Central memory CD4-positive, alpha-beta T cell (primary cell): ENCODE results near the gene WNK1.
A peak's percentile ranks its signal among the peaks of the same experiment; 100 is the strongest.
"Not testable (repeated sequence)": the region's sequence is repeated elsewhere in the genome, so short reads cannot be mapped to it uniquely, and the experiment has no call there.

Experiments used
- DNase-seq: peaks from one replicate; pipeline ENCODE4 v3.0.0; 2022

WNK1 gene

DNA sequence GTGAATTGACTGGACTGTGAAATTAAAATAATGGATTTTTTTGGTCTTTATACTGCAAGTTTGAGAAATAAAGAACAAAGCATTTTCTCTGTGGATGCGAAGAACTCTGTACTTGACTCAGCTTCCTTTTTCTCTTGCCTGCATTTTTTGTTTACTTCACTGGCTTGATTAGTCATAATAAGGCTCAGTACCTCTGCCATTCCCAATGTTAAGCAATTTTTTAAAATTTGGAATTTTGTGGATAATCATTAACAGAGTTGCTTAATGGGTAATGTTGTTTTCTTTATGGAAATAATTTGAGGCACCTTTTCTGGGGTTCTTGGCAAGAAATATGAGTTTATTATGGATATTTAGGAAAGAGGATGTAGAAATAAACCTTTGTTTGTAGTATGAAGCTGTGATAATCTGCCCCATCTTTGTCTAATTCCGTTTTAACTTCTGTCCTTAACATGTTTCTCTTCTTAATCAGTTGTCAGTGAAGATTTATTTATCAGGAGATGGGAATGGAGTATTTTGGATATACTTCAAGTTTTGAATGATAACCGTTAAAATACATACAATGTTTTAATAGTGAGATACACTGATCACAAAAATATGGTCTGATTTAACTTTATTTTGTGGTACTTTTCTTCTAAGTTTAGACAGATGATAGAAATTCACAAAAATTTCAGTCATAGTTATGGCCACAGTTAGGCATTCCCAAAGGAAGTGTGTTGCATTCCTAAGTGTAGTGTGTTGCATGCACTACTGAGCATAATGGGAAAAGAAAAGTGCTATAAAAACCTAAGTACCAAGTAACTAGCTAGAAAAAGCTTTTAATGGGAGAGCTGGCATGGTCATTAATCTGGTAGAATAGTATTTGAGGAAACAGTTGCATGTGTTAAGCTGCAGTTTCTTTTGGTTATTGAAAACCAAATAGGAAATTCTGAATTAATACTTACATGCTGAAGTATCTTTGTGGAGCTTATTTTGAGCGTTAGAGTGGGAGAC is 27.7 kb downstream of the WNK1 start:
- no peak for DNase-seq

DNA sequence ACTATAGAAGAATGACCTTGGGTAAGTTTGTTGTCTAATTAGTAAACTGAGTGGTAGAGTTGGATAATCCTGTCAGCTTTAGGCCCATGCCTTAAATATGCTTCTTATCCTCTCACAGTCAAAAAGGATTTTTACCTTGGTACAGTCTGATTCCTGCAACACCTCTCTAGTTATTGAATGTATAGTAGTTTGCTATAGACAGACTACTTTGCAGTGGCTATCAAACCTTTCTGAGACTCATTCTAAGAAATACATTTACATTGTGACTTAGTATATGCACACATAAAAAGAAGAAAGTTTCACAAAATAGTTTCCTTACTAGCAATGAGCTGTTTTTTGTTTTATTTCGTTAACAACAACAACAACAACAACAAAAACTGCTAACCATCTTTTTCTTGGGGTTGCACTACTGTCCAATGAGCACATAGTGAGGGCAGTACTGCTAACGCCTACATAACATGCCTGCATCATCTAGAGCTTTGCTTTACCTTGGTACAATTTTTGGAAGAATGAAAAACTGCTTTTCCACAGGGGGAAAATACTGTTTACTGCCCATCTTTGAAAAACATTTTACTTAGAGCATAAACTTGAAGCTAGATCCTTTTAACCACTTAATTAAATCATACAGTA is 28.5 kb downstream of the WNK1 start:
- no peak for DNase-seq

DNA sequence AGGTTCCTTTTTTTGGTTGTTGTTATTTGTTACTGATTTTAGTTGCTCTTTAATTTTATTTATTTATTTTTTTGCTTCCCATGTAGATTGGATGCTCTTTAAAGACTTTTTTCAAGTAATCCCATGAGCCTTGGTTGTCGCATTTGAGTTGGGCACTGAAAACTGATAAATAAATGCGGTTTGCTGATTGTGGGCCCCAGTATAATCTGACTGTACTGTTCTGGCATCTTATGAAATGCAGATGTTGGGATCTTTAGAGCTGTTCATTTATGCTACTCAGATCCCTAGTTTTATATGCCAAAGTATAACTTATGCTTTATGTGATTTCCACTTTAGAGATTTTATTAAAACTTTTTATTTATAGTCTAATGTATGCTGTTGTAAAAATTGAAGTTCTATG is 33.3 kb downstream of the WNK1 start:
- DNase-seq, result no peak

DNA sequence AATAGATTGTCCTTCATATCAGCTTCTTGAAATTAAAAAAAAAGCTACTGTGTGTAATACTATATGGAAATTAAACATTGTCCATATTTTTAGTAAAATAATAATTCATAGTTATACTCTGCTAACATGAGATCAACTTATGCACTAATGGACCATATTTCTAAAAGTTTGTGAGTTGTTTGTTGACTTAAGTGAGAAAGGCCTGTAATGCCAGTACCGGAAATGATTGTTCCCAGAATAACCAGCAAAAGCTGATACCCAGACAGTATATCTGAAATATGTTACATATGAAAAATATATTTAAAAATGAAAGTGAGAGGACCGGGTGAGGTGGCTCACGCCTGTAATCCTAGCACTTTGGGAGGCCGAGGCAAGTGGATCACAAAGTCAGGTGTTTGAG is 35.9 kb downstream of the WNK1 start:
- no peak for DNase-seq

DNA sequence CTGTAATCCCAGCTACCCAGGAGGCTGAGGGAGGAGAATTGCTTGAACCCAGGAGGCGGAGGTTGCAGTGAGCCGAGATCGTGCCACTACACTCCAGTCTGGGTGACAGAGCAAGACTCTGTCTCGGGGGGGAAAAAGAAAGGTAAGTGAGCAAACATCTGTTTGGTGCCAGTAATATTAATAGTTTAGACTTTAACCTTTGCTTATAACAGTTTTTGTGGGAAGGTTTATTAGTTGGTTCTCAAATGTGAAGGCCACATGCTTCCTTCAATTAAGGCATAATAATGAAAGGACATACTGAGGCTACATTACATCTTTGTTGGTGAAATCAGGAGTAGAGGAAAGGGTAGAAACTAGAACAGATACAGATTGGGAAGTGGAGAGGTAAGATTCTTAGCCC is 36.4 kb downstream of the WNK1 start:
- DNase-seq, result not testable (repeated sequence)

DNA sequence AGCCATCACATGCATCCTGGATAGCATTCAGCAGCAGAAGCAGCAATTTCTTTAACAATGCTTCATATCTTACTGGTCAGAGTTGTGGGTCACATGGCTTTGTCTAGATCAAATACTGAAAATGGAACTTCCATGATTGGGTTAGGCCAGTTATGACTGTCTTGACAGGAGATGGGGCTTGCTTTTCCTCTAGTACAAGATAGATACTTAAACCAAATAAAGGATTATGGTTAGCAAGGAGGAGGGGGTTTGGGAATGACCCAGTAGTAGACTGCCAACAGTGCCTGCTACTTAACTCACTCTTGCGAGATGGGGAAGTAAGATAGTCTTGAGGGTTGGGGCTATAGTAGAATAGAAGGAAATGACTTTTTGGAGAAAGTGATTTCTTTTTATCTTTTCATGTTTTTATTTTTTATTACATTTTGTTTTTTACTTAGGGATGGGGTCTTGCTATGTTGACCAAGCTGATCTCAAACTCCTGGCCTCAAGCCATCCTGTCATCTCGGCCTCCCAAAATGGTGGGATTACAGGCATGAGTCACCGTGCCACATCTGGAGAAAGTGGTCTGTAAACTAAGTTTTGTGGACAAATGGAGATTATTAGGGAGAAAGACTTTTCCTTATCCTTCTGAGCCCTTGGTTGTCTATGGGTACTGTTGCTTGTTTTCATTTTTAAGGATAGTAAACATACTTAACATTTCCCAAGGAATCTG is 37.6 kb downstream of the WNK1 start:
- no peak for DNase-seq

DNA sequence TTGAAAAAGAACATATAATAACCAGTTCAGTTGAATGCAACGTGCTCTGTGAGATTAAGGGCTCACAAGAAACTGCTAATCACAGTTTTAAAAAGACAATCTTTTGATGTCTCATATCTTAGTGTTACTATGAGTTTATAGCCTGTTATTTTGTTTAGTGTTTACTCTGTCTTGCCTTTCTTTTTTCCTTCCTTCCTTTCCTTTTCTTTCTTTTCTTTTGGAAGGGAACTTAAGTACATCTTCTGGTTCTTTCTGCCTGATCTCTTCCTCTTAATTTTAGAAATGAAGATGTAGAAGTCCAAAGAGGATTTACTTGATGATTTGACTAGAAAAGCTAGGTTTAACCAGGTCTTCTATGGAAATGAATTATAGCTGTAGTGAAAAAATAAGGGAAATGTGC is 38.2 kb downstream of the WNK1 start:
- no peak for DNase-seq

DNA sequence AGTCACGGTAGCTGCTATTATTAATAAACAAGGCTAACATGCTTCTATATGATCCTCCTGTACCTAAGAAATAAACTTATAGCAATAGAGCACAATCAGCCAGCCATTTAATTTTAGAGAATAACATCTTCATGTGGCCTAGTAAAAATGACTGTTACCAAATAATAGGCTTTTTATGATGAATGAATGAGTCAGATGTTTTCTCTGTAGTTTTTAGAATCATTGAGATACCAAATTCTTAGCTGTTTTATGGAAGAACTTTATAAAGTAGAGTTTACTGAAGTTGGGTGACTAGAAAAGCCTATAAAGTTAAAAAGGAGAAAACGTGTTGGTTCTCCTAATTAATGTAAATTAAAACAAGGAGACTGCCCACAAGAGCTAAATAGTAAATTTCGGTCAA is 40.7 kb downstream of the WNK1 start:
- DNase-seq, result no peak

DNA sequence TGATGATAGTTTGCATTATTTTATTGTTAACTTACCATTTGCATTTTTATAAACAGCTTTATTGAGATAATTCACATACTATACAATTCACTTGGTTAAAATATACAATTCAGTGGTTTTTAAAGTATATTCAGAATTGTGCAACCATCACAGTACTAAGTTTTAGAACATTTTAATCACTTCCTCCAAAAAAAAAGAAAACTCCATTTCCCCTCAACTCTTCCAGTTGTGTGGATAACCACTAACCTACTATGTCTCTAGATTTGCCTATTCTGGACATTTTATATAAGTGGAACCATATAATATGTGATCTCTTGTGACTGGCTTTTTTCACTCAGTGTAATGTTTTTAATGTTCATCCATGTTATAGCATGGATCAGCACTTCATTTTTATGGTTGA is 41.3 kb downstream of the WNK1 start:
- no peak for DNase-seq

DNA sequence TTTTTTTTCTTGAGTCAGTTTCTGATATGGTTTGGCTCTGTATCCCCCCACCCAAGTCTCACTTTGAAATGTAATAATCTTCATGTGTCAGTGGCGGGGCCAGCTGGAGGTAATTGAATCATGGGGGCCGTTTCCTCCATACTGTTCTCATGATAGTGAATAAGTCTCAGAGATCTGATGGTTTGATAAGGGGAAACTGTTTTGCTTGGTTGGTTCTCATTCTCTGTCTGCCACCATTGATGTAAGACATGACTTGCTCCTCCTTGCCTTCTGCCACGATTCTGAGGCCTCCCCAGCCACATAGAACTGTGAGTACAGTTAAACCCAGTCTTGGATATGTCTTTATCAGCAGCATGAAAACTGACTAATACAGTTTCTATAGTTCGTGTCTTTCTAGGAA is 42.9 kb downstream of the WNK1 start:
- peak; percentile 25 for DNase-seq

DNA sequence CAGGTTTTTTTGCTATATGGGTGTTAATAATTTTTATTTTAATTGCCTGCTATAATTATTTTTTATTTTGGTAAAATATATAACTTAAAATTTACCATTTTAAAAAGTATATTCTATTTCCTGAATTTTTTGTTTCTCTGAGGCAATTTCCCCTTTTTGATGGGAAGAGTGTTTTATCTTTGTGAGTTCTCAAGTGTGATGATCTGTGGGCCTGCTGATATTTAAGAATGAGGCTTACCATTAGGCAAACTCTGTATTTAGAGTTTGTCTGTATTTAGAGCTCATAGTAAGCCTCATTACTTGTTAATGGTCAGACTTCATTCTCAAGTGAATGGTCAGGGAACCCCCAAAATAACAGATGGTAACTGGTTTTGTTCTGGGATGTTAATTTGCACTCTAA is 48.0 kb downstream of the WNK1 start:
- DNase-seq, result no peak

DNA sequence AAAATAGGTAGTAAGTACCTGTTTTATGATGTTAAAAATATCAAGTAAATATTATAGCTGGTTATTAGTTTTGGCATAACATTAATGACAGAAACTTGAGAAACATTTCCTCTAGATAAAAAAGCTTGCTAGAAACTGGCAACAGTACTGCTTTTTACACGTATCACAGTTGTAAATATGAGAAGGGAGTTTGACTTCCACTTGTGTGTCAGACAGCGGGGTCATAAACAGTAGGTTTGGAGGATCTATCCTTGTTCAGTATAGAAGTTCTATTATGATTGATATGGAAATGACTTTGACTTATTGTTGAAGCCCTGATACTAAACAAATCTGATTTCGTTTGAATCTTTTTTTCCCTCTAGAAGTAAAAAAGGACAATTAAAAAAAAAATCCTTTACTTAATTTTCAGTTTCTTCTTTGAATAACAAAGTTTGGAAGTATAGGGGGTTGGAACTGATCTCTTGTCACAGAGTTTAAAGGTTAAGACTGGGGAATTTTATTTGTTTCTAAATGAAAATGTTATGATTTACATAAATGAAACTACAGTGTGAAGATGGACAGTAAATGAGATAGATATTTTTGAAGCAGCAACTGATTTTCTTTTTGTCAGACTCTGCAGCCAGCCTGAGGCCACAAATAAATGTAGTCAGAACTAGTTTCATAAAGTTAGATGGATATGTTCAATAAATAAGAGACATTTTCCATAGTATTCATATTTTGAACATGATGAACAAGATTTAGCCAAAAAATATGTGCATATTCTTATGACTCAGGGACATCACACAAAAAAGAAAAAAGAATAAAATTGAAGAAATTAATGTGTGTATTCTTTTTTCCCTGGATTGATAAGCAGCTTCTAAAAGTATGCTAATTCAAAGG is 50.1 kb downstream of the WNK1 start:
- no peak for DNase-seq

DNA sequence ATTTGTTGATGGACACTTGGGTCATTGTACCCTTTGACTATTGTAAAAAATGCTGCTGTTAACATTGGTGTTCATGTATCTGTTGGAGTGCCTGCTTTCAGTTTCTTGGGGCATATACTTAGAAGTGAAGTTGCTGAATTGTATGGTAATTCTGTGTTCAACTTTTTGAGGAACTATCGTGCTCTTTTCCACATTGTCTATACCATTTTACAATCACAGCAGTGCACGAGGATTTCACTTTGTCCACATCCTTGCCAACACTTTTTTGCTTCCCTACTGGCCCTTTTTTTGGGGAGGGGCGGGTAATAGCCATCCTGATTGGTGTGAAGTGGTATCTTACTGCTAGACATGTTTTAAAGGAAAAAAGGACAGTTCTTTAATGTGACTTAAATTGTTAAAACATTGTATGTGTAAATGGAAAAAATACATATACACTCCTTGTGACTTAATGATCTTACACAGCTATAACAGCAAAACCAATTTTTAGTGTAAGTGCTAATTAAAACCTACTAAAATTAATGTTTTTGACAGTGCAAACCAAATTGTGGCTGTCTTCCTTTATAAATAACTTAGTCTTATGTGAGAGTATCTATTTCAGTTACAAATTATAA is 52.7 kb downstream of the WNK1 start:
- DNase-seq, result no peak

DNA sequence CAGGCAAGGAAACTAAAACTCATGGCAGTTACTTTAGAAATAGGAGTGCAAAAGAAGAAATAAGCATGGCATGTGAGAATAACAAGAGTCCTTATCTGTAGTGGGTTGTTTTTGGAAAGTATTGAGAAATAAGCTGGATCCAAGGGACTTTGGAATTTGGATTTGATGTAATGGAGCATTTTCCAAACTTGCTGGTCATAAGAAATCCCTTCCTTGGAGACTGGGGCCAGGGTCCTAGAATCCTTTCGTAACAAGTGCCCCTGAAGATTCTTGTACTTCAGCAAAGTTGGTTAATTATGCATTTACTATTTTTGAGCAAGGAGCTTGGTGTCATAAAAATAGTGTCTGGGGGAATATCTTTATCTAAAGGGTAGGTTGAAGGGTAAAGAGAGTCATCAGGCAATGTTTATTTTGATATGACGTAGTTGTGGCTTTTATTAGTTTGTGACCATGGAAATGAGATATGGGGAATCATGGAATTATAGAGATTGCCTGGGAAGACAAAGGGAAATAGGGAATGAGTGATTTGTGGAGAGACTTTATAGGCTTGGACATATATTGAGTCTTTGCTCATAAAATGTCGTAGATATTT is 53.9 kb downstream of the WNK1 start:
- DNase-seq, result no peak

DNA sequence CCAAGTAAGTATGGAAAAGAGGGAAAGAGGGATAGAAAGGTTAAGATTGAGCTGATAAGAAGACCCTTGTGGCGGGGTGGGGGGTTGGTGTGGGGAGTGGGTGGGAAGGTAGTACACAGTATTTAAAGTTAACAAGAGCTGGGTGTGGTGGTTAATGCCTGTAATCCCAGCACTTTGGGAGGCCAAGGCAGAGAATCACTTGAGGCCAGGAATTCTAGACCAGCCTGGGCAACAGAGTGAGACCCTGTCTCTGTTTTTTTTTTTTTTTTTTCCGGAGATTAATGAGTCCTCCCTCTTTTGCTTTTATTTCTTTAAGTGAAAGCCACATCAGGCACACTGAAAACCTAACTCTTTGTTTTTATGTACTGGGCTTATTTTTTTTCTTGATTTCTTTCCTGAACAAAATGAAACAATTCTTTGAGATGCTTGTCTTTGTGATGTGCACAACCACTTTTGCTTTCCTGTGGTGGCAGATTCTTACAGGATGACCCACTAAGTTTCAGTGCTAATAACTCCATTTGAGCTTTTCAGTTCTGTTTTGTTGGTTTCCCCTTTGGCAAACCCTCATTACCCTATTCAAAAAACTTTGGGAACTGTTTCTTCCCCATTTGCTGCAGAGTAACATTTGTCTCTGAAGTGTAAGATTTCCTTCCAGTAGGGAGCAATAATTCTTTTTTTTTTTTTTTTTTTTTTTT is 54.8 kb downstream of the WNK1 start:
- peak; percentile 56 for DNase-seq

DNA sequence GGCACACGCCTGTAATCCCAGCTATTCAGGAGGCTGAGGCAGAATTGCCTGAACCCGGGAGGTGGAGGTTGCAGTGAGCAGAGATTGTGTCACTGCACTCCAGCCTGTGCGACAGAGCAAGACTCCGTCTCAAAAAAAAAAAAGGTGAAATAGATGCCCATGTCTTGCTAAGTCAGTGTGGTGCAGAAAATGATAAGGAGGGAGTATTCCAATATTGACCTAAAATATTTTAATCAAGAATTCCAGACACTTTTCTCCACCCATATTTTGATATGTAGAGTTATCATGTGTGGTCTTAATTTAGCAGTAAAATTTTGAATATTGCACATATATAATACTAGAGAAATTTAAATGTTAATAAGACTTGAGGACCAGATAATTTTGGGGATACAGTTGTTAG is 57.7 kb downstream of the WNK1 start:
- no peak for DNase-seq

DNA sequence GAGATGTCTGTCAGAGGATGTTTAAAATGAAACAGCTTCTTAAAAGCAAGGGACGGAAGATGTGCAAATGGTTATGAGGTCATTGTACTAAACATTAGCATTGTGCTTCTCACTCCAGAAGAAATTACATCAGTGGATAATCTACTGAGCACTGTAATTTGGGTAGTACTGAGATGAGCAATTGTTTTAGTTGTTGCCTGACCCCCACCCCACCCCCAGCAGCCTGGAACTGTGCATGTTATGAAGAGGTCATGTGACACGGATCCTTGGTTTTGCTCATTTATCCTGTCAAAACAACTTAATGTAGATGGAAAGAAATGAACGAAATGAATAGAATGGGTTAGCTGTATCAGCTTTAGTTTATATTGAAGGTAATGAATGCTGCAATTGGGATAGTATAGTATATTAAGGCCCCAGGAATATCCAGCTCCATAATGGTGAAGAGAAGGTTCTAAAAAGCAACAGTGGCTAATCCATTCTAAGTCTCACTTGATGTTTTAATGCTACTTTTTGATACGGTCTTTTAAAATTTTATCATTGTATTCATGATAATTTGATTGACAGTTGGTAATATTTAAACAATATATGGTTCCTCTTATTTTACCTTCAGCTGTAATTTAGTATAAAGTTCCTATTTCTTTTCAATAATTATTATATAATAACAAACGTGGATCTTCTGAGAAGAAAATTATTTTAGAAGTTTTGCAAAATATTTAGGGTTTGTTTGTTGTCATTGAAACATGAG is 58.5 kb downstream of the WNK1 start:
- no peak for DNase-seq

DNA sequence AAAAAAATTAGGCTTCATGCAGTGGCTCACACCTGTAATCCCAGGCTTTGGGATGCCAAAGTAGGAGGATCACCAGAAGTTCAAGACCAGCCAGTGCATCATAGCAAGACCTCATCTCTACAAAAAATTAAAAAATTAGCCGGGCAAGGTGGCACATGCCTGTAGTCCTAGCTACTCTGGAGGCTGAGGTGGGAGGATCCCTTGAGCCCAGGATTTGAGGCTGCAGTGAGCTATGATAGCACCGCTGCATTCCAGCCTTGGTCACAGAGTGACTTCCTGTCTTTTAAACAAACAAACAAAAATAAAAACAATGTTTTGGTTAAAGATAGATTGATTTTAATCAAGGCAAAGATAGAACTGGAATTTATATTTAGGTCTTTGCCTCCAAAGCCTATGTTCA is 60.6 kb downstream of the WNK1 start:
- DNase-seq, result no peak

DNA sequence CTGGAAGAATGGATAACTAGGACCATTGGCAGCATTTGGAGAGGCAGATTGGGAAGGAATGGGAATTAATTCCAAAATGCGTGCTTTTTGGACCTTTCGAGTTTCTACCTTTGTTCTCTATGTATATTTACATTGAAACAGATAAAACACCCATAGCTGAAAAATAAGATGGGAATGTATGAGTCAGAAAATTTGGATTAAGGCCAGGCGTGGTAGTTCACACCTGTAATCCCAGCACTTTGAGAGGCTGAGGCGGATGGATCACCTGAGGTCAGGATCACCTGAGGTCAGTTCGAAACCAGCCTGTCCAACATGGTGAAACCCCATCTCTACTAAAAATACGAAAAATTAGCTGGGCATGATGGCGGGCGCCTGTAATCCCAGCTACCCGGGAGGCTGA is 65.1 kb downstream of the WNK1 start:
- not testable (repeated sequence) for DNase-seq

DNA sequence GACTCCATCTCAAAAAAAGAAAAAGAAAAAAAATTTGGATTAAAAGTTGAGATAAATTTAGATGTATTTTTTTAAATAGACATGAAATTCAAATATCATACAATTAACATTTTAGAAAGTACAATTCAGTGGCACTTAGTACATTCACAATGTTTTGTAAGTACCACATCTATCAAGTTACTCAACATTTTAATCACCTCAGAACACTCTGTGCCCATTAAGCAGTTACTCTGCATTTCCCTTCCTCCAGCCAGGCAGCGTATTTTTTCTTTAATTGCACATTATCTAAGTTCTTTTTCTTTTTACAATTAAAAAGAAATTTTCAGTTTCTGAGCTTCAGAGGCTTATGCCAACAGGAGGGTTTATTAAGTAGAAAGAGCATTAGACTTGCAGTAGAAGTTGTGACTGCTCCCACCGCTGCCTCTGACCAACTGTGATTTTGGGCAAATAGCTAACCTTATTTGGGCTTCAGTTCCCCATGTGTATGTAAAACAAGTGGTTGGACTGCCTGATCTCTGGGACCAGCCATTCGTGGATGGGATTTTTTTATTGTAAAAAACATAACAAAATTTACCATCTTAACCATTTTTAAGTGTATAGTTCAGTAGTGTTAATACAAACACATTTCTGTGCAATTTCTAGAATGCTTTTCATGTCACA is 65.7 kb downstream of the WNK1 start:
- no peak for DNase-seq
